HG03103 (cell line): ENCODE measurements around the gene DUS1L.

Source experiments
- ATAC-seq: cut with Tn5 transposase; IDR thresholded peaks from one replicate; pipeline ENCODE4 v1.9.1; 2021; ENCODE audit warnings: low read depth; ENCODE audit not compliant: unreplicated experiment

The DUS1L gene

GRCh38 chr17:82077617-82078358 lies 12.2 kb upstream of the DUS1L start:
- ATAC-seq: no peak

DNA sequence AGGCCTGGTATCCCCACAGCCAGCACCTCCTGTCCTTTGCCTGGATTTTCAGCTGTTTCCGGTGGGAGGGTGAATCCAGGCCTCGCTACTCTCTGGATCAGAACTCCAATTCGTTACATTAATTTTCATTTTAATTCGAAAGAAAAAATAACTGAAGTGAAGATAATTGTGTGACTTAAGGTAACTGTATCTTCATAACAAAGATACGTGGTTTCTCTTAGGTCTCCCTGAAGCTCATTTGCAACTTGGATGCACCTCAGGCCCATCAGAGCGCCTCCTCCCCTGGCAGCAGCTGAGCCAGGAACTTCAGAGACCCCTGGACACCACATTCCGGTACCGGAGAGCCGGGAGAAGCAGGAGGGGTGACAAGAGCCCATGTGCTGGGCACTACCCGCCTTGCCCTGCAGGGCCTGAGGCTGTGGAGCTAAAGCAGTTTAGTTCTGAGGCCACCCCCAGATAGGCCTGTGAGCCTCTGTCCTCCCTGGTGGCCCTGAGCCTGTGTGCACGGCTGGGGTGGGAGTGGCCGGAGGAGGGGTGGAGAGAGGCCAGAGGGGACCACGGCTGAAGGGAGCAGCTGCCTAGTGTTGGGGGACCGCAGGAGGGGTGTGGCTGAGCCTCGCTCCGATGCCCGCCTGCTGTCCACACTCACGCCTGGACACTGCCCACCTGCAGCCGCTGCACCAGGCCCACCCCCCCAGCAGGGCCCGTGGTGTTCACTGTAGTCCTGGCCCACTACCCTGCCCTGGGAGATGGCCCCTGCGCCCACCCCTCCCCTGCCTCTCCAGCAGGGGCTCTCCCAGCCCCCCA lies 11.4 kb upstream of the DUS1L start:
- no peak for ATAC-seq

GRCh38 chr17:82076018-82076784 lies 10.6 kb upstream of the DUS1L start:
- ATAC-seq: no peak

DNA sequence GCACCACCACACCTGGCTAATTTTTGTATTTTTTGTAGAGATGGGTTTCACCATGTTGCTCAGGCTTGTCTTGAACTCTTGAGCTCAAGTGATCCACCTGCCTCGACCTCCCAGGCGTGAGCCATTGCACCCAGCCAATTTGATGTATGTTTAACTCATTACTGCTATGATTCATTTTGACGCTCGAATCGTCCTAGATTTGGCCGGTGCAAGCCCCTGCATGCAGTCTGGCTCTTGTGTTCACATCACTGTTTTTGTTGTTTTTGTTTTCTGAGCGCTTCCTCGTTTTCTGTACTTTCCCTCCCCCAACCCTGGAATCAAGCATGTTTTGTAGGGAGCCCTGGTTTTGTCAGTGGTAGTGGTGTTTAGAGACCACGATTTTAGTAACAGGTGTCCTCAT lies 7.8 kb upstream of the DUS1L start:
- no peak for ATAC-seq

DNA sequence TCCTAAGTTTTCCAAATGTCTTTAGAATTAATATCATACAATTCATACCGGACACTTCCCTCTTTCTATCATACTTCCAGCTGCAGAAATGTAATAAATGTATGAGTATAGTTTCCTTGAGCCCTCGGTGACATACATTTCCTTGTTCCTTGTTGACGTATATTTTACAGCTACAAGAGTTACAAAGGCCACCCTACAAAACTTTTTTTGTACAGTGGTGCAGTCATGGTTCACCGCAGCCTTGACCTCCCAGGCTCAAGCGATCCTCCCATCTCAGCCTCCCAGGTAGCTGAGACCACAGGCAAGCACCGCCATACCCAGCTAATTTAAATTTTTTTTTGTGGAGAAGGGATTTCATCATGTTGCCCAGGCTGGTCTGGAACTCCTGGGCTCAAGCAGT lies 7.2 kb upstream of the DUS1L start:
- no peak for ATAC-seq

DNA sequence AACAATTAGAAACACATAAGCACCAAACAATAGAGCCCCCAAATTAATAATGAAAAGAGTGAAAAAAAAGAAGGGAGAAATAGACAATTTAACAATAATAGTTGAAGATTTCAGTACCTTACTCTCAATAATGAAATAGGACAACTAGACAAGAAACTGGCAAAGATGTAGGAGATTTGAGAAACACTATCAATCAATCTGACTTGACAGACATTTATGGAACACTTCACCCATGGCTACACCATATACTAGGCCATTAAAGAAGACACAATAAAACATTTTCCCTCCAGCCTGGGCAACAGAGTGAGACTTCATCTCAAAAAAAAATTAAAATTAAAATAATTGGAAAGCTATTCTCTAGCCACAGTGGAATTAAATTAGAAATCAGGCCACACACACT lies 5.0 kb upstream of the DUS1L start:
- no peak for ATAC-seq

GRCh38 chr17:82065193-82065637 lies 389 bp downstream of the DUS1L start:
- ATAC-seq: no peak

- no peak for ATAC-seq
Measured at GRCh38 chr17:82064433-82065192, 991 bp downstream of the DUS1L start.

GRCh38 chr17:82063424-82064415 lies 1.9 kb downstream of the DUS1L start:
- ATAC-seq: no peak

- no peak for ATAC-seq
Measured at GRCh38 chr17:82062984-82063368, 2.6 kb downstream of the DUS1L start.

DNA sequence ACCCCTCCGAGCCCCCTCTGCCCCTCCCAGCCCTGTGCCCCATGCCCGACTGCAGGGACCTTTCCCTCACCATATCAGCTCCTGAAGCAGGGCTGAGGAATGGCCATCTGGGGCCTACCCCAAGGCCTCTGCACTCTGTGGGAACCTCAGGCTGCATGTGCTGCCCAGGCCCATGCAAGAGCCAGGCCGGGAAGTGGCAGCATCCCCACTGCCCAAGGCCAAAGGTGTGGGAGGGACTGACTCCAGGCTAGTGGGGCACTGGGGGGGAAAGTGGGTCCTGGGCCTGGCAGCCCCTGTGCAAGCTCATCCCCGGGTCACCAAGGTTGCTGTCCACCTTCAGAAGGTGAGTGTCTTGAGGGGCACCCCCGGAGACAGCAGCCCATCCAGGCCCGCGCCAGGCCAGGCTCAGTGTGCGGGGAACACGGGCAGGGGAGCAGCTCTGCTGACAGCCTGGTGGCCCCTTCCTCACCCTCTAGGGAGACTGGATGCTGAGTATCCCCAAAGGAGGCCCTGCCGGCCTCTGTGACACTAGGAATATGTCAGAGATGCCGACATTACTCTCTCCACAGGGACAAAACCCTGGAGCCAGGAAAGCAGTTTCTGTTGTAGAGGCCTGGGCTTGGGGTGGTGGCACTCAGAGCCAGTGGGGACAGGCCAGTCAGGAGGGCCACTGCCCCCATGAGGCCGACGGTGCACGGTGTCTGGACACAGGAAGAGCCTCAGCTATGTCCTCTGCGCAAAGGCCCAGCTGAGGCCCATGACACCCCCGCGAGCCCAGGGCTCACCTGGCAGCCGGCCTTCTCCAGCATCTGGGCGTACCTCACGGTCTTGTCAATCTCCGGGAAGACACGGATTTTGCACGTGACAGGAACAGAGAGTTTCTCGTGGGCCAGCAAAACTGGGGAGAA lies 3.3 kb downstream of the DUS1L start:
- ATAC-seq: no peak

DNA sequence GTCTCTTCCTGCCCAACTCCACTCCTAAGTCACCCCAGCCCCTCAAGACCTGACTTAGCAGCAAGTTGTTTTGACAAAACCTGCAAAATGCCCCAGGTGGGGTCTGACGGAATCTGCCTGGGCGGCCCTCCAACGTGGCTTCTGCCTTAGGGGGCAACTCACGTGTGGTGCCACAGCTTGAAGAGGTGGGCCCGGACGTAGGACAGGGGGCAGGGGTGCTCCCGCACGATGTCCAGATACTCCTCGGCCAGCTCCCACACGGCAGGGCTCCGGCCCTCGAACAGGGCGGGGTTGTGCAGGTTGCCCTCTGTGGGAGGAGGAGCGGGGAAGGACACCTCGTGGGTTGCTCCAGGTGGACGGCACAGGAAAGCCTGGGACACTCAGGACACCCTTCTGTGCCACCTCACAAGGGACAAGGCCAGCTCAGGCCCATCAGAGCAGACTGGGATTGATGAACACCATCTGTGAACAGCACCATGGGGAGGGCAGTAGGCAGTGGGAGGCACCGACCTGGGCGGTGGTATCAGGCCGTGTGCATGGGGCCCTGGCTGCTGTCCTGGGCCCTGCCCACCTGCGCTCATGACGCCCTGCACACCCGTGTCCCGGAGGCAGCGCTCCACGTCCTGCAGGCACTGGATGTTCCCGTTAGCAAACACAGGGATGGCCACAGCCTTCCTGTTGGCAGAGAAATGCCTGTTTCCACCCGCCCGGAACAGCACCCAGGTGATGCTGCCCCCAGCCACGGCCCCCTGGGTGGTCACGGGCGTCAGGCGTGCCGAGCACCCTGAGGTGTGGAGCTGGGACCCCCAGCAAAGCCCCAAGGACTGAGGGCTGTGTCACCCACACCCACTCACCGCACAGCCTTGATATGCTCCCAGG lies 4.3 kb downstream of the DUS1L start:
- ATAC-seq: no peak

DNA sequence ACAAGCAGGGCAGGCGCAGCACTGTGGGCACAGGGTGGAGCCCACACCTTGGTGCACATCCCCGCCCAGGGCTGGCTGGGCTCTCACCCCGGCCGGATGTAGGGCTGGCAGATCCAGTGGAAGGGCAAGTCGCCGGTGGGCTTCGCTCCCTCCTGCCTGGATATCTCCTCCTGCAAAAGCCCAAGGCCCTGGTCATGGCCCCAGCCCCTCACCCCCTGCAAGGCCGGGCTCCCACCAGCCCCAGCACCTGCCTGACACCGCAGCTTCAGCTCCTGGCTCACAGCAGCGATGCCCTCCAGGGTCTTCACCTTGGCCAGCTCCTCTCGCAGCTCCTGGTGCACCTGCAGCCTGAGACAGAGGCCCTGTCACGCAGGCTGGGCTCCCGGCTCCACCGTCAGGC lies 5.0 kb downstream of the DUS1L start:
- ATAC-seq: no peak

DNA sequence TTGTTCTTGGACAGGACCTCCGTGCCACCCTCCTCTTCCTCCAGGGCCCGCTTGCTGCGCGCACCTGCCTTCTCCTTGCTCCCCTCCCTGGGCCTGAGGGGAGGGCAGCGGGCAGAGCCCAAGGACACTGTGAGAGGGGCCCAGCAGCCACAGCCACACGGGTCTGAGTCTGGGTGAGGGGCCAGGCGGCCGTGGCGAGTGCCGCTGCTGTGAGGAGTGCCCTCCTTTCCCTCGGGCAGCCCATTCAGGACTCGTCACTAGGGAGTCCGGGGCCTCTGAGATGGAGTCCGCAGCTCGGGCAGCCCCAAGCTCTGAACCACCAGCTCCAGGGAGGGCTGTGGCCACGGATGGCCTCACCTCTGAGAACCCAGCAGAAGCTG lies 5.6 kb downstream of the DUS1L start:
- ATAC-seq: no peak

DNA sequence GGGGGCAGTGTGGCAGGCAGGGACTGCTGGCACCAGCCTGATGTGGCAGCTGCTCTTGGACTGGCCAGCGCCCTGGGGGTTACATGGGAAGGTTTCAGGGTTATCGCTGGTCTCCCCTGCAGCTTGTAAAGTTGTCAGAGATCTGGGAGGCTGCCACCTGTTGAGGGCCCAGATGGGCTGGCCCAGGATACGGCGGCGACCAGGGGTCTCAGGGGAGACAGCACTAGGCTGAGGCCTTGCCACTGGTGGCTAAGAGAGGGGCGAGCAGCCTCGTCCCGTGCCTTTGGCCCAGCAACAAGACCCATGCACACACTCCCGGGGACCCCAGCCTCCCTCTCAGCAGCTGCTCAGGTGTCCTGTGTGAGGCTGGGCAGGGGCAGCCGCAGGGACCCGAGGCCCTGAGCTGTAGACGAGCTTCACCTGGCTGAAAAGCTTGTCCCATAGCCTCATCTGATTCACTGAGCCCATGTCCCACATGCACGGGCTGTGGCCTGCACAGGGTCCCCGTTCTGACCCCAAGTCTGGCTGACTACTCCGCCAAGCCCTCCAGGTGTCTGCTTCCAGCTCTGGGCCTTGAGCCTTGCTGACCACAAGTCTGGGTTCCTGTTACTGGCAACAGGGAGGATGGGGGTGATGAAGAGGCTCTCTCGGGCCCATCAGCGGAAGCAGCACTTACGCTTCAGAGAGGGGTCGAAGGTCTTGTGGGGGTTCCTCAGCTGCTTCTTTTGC lies 6.2 kb downstream of the DUS1L start:
- no peak for ATAC-seq

DNA sequence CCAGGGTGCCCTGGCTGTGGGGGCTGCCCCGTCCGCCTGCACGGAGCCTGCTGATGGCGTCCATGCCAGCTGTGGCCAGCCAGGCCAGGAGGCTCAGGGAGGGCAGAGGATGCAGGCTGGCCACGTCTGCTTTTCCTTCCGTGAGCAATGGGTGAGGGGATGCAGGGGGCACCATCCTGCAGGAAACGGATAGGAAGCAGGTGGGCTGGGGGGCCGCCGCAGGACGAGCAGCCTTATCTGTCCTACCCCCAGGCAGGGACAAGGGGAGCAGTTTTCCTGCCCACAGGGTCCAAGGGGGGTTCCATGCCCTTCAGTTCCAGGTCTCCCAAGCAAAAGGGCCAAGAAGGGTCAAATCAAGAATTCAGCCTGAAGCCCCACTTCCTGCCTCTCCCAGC lies 6.8 kb downstream of the DUS1L start:
- no peak for ATAC-seq
